GM23338 (cell line): ENCODE results near the gene ZNF546. TPM values are rescaled to one million over a fixed set of nuclear protein-coding genes. Genes with fewer than 3 reads are reported as not detected.

ENCODE experiments used
- ATAC-seq: fragments of 200-7000 bp; cut with Tn5 transposase; 3 replicates; pipeline ENCODE4 v1.9.1; 2020
- DNase-seq: peaks from one replicate; pipeline ENCODE4 v3.0.0-alpha.2; 2015; ENCODE audit warnings: low spot score
- H2AFZ ChIP-seq: fragments of 200-600 bp; sonication (generic); 2 replicates; pipeline ENCODE4 v1.8.0; 2016; ENCODE audit warnings: antibody characterized with exemption, mild to moderate bottlenecking, moderate library complexity
- H3F3A ChIP-seq: fragments of 200-600 bp; sonication (generic); replicated peaks from 2 replicates; pipeline ENCODE4 v1.8.0; 2017; ENCODE audit warnings: antibody characterized with exemption, mixed run types, low read depth
- H3K27ac ChIP-seq: fragments of 200-600 bp; sonication (generic); 2 replicates; pipeline ENCODE4 v1.6.1; 2016; ENCODE audit warnings: low read depth
- H3K27me3 ChIP-seq: fragments of 200-600 bp; sonication (generic); 2 replicates; pipeline ENCODE4 v1.8.0; 2016; ENCODE audit warnings: mild to moderate bottlenecking, mixed run types, moderate library complexity; ENCODE audit not compliant: insufficient read depth
- H3K36me3 ChIP-seq: fragments of 200-600 bp; sonication (generic); 2 replicates; pipeline ENCODE4 v1.8.0; 2016; ENCODE audit warnings: mild to moderate bottlenecking; ENCODE audit not compliant: insufficient read depth
- H3K4me1 ChIP-seq: fragments of 200-600 bp; sonication (generic); 2 replicates; pipeline ENCODE4 v1.8.0; 2016; ENCODE audit warnings: mild to moderate bottlenecking, moderate library complexity; ENCODE audit not compliant: insufficient read depth
- H3K4me2 ChIP-seq: fragments of 200-600 bp; sonication (generic); 2 replicates; pipeline ENCODE4 v1.7.1; 2017; ENCODE audit warnings: mixed run types
- H3K4me3 ChIP-seq: fragments of 200-600 bp; sonication (generic); 2 replicates; pipeline ENCODE4 v1.6.1; 2016; ENCODE audit warnings: mixed run types
- H3K79me2 ChIP-seq: fragments of 200-600 bp; sonication (generic); replicated peaks from 2 replicates; pipeline ENCODE4 v1.8.0; 2017; ENCODE audit warnings: mild to moderate bottlenecking; ENCODE audit not compliant: insufficient read depth
- H3K9me2 ChIP-seq: fragments of 200-600 bp; sonication (generic); 2 replicates; pipeline ENCODE4 v1.8.0; 2017; ENCODE audit not compliant: insufficient read depth
- H4K20me1 ChIP-seq: fragments of 200-600 bp; sonication (generic); replicated peaks from 2 replicates; pipeline ENCODE4 v1.8.0; 2017; ENCODE audit warnings: mild to moderate bottlenecking; ENCODE audit not compliant: insufficient read depth
- H3K27ac Mint-ChIP-seq: 2 replicates; pipeline ENCODE4 v1.8.0; 2020; ENCODE audit warnings: inconsistent platforms, mild to moderate bottlenecking, moderate library complexity, mixed read lengths
- H3K27me3 Mint-ChIP-seq: 3 replicates; pipeline ENCODE4 v1.8.0; 2022; ENCODE audit warnings: low read depth, mild to moderate bottlenecking, moderate library complexity, mixed read lengths, inconsistent platforms; ENCODE audit not compliant: insufficient read depth, poor library complexity
- H3K36me3 Mint-ChIP-seq: 3 replicates; pipeline ENCODE4 v1.8.0; 2021; ENCODE audit warnings: low read depth, mild to moderate bottlenecking, inconsistent platforms, moderate library complexity, mixed read lengths
- H3K4me1 Mint-ChIP-seq: 3 replicates; pipeline ENCODE4 v1.8.0; 2020; ENCODE audit warnings: mild to moderate bottlenecking, inconsistent platforms, mixed read lengths
- H3K4me3 Mint-ChIP-seq: 3 replicates; pipeline ENCODE4 v1.8.0; 2021; ENCODE audit warnings: moderate library complexity, mild to moderate bottlenecking, inconsistent platforms, mixed read lengths
- H3K9me3 Mint-ChIP-seq: 3 replicates; pipeline ENCODE4 v1.8.0; 2020; ENCODE audit warnings: moderate library complexity, mild to moderate bottlenecking, inconsistent platforms, mixed read lengths
- CREB1 ChIP-seq: fragments of 250-450 bp; sonication (Bioruptor Pico); IDR thresholded peaks from 2 replicates; pipeline ENCODE4 v1.5.0; 2020; ENCODE audit warnings: low read depth, mild to moderate bottlenecking, moderate library complexity
- EZH2 ChIP-seq: fragments of 200-600 bp; sonication (generic); IDR thresholded peaks from one replicate; pipeline ENCODE4 v1.8.0; 2017; ENCODE audit warnings: antibody characterized with exemption, mild to moderate bottlenecking, low read depth; ENCODE audit not compliant: unreplicated experiment
- EZH2phosphoT487 ChIP-seq: fragments of 200-600 bp; sonication (generic); IDR thresholded peaks from one replicate; pipeline ENCODE4 v1.8.1; 2018; ENCODE audit warnings: antibody characterized with exemption; ENCODE audit not compliant: unreplicated experiment
- STAT1 ChIP-seq: IDR thresholded peaks from one replicate; pipeline ENCODE4 v1.6.1; 2016; ENCODE audit warnings: antibody characterized with exemption; ENCODE audit not compliant: unreplicated experiment
- ZNF114 ChIP-seq: fragments of 250-450 bp; sonication (Bioruptor Pico); IDR thresholded peaks from 2 replicates; pipeline ENCODE4 v1.5.0; 2020; ENCODE audit warnings: mild to moderate bottlenecking, moderate library complexity
- ZNF331 ChIP-seq: fragments of 250-450 bp; sonication (Bioruptor Pico); IDR thresholded peaks from 2 replicates; pipeline ENCODE4 v1.5.0; 2020; ENCODE audit warnings: low read depth, mild to moderate bottlenecking, moderate library complexity
- polyA plus RNA-seq: library from polyadenylated mRNA; unstranded; fragments of >200 nt; fragmentation: Nextera tagmentation; extraction: Ambion mirVana; gene quantifications from 2 replicates; pipeline ENCODE4 v1.2.1, GENCODE V29; 2016
- total RNA-seq: library from RNA; depleted of rRNA; stranded (reverse); fragments of >200 nt; shearing (Covaris generic); gene quantifications from 2 replicates; pipeline ENCODE4 v1.2.3, GENCODE V29; 2014
- TF ChIP-seq, protein P1 (sequence below): IDR thresholded peaks from 2 replicates; pipeline ENCODE4 v1.6.1; 2016; ENCODE audit warnings: antibody characterized with exemption
- TF ChIP-seq, protein P2 (sequence below): fragments of 250-450 bp; sonication (Bioruptor Pico); IDR thresholded peaks from 2 replicates; pipeline ENCODE4 v1.5.0; 2020; ENCODE audit warnings: mild to moderate bottlenecking, moderate library complexity
- TF ChIP-seq, protein P3 (sequence below), 2 experiments: fragments of 200-600 bp in 1 of 2; sonication (generic) in 1 of 2; conservative IDR thresholded peaks; 2 replicates each; pipeline versions ENCODE4 v1.5.1 to v1.6.1; 2016 to 2017; ENCODE audit warnings: antibody characterized with exemption in 2 of 2, low read depth in 2 of 2, mild to moderate bottlenecking in 2 of 2, moderate library complexity in 1 of 2

ZNF546 gene
- total and polyA plus RNA-seq, 2 experiments from 2014 or later, result 0.38 to 0.95 TPM

DNA sequence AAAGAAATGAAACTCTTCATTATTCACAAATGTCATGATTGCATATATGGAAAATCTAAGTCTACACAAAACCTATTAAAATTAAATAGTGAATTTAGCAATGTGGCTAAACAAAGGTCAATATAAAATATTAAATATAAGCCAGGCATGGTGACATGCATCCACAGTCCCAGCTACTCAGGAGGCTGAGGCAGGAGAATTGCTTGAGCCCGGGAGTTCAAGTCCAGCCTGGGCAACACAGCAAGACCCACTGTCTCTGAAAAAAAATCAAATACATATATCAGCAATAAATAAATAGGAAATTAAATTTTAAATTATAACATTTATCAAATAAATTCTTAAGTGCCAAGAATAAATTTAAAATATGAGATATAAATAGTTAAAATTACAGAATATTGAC lies 14.0 kb upstream of the ZNF546 start:
- H3K27ac Mint-ChIP-seq, result no peak overlapping the region
- Histone ChIP-seq H3K4me2 (no peak overlapping the region), H3K4me1 (no peaks in the 10 kb centered on the region), H3F3A (no peaks in the 10 kb centered on the region), H3K4me3 (no peak overlapping the region), H4K20me1 (peaks cover 4% of the 10 kb centered on the region), H3K9me2 (no peaks in the 10 kb centered on the region), H3K27me3 (no peaks in the 10 kb centered on the region), H2AFZ (no peak overlapping the region), H3K36me3 (peaks cover 16% of the 10 kb centered on the region), H3K79me2 (peaks cover 44% of the 10 kb centered on the region), H3K27ac (no peak overlapping the region)
- TF ChIP-seq, protein P1, sequence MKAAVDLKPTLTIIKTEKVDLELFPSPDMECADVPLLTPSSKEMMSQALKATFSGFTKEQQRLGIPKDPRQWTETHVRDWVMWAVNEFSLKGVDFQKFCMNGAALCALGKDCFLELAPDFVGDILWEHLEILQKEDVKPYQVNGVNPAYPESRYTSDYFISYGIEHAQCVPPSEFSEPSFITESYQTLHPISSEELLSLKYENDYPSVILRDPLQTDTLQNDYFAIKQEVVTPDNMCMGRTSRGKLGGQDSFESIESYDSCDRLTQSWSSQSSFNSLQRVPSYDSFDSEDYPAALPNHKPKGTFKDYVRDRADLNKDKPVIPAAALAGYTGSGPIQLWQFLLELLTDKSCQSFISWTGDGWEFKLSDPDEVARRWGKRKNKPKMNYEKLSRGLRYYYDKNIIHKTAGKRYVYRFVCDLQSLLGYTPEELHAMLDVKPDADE, result no peak
- no peak for TF ChIP-seq ZNF114 (CRISPR knock-in tag)
- no peak for TF ChIP-seq STAT1
- TF ChIP-seq CREB1 (CRISPR knock-in tag), result no peak
- TF ChIP-seq EZH2, result no peak
- no peak overlapping the region for H3K4me3 Mint-ChIP-seq
- H3K4me1 Mint-ChIP-seq, result no peaks in the 10 kb centered on the region
- H3K36me3 Mint-ChIP-seq, result peaks cover 92% of the 10 kb centered on the region
- peaks cover 38% of the 10 kb centered on the region for H3K9me3 Mint-ChIP-seq
- H3K27me3 Mint-ChIP-seq, result peaks cover 4% of the 10 kb centered on the region
- no peak for ATAC-seq
- DNase-seq, result no peak

DNA sequence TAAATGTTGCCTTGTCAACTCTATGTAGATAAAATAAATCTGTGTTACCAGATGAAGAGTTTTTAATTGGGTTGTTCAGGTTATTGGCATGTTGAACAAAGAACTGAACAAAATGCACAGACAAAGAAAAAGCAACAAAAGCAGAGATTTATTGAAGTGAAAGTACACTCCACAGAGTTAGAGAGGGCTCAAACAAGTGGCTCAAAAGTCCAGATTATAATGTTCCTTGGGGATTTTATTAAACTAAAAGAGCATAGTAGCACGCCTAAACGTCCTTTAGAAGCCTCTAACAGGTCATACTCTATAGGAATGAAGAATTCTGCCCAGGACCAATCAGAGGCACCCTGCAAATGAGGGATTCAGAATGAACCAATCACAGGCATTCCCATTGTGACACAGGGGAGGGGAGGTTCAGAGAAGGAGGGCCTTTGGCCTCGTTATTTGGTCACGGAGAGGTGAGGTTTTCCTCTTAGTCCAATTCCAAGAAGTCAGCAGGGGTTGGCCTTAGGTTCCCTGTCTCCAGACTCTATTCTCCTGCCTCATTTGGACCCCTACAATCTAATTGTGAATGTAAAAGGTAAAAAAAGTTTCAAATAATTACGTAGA lies 13.1 kb upstream of the ZNF546 start:
- Histone ChIP-seq H3K27ac (no peak overlapping the region), H3K79me2 (peaks cover 53% of the 10 kb centered on the region), H3K4me2 (no peak overlapping the region), H4K20me1 (peaks cover 4% of the 10 kb centered on the region), H3K4me1 (no peaks in the 10 kb centered on the region), H3K4me3 (no peak overlapping the region), H3K36me3 (peaks cover 12% of the 10 kb centered on the region), H3K9me2 (no peaks in the 10 kb centered on the region), H3F3A (no peaks in the 10 kb centered on the region), H3K27me3 (no peaks in the 10 kb centered on the region), H2AFZ (no peak overlapping the region)
- no peak overlapping the region for H3K27ac Mint-ChIP-seq
- peaks cover 44% of the 10 kb centered on the region for H3K9me3 Mint-ChIP-seq
- H3K27me3 Mint-ChIP-seq, result peaks cover 2% of the 10 kb centered on the region
- ATAC-seq (no peak), DNase-seq (no peak)
- H3K4me1 Mint-ChIP-seq, result no peaks in the 10 kb centered on the region
- H3K36me3 Mint-ChIP-seq, result peaks cover 84% of the 10 kb centered on the region
- H3K4me3 Mint-ChIP-seq, result no peak overlapping the region
- TF ChIP-seq ZNF331, result no peak
- TF ChIP-seq, protein P2, sequence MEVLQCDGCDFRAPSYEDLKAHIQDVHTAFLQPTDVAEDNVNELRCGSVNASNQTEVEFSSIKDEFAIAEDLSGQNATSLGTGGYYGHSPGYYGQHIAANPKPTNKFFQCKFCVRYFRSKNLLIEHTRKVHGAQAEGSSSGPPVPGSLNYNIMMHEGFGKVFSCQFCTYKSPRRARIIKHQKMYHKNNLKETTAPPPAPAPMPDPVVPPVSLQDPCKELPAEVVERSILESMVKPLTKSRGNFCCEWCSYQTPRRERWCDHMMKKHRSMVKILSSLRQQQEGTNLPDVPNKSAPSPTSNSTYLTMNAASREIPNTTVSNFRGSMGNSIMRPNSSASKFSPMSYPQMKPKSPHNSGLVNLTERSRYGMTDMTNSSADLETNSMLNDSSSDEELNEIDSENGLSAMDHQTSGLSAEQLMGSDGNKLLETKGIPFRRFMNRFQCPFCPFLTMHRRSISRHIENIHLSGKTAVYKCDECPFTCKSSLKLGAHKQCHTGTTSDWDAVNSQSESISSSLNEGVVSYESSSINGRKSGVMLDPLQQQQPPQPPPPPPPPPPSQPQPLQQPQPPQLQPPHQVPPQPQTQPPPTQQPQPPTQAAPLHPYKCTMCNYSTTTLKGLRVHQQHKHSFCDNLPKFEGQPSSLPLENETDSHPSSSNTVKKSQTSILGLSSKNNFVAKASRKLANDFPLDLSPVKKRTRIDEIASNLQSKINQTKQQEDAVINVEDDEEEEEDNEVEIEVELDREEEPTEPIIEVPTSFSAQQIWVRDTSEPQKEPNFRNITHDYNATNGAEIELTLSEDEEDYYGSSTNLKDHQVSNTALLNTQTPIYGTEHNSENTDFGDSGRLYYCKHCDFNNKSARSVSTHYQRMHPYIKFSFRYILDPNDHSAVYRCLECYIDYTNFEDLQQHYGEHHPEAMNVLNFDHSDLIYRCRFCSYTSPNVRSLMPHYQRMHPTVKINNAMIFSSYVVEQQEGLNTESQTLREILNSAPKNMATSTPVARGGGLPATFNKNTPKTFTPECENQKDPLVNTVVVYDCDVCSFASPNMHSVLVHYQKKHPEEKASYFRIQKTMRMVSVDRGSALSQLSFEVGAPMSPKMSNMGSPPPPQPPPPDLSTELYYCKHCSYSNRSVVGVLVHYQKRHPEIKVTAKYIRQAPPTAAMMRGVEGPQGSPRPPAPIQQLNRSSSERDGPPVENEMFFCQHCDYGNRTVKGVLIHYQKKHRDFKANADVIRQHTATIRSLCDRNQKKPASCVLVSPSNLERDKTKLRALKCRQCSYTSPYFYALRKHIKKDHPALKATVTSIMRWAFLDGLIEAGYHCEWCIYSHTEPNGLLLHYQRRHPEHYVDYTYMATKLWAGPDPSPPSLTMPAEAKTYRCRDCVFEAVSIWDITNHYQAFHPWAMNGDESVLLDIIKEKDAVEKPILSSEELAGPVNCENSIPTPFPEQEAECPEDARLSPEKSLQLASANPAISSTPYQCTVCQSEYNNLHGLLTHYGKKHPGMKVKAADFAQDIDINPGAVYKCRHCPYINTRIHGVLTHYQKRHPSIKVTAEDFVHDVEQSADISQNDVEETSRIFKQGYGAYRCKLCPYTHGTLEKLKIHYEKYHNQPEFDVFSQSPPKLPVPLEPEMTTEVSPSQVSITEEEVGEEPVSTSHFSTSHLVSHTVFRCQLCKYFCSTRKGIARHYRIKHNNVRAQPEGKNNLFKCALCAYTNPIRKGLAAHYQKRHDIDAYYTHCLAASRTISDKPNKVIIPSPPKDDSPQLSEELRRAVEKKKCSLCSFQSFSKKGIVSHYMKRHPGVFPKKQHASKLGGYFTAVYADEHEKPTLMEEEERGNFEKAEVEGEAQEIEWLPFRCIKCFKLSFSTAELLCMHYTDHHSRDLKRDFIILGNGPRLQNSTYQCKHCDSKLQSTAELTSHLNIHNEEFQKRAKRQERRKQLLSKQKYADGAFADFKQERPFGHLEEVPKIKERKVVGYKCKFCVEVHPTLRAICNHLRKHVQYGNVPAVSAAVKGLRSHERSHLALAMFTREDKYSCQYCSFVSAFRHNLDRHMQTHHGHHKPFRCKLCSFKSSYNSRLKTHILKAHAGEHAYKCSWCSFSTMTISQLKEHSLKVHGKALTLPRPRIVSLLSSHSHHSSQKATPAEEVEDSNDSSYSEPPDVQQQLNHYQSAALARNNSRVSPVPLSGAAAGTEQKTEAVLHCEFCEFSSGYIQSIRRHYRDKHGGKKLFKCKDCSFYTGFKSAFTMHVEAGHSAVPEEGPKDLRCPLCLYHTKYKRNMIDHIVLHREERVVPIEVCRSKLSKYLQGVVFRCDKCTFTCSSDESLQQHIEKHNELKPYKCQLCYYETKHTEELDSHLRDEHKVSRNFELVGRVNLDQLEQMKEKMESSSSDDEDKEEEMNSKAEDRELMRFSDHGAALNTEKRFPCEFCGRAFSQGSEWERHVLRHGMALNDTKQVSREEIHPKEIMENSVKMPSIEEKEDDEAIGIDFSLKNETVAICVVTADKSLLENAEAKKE (CRISPR knock-in tag), result no peak
- no peak for TF ChIP-seq CREB1 (CRISPR knock-in tag)
- TF ChIP-seq, protein P3, sequence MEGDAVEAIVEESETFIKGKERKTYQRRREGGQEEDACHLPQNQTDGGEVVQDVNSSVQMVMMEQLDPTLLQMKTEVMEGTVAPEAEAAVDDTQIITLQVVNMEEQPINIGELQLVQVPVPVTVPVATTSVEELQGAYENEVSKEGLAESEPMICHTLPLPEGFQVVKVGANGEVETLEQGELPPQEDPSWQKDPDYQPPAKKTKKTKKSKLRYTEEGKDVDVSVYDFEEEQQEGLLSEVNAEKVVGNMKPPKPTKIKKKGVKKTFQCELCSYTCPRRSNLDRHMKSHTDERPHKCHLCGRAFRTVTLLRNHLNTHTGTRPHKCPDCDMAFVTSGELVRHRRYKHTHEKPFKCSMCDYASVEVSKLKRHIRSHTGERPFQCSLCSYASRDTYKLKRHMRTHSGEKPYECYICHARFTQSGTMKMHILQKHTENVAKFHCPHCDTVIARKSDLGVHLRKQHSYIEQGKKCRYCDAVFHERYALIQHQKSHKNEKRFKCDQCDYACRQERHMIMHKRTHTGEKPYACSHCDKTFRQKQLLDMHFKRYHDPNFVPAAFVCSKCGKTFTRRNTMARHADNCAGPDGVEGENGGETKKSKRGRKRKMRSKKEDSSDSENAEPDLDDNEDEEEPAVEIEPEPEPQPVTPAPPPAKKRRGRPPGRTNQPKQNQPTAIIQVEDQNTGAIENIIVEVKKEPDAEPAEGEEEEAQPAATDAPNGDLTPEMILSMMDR (conservative IDR thresholded peaks at IDR 0.05; ENCODE audit: low read depth in 2 of 2), result no peak
- TF ChIP-seq ZNF114 (CRISPR knock-in tag), result no peak
- TF ChIP-seq EZH2phosphoT487, result no peak
